Activated T-helper 1 cell treated with Interleukin-2 at 50 U/mL for 16 hours (primary cell): ENCODE measurements around the gene TEAD2.

Source experiments
- DNase-seq: peaks from one replicate; pipeline ENCODE4 v3.0.0-alpha.2; 2020; ENCODE audit warnings: low read depth

TEAD2 gene

DNA sequence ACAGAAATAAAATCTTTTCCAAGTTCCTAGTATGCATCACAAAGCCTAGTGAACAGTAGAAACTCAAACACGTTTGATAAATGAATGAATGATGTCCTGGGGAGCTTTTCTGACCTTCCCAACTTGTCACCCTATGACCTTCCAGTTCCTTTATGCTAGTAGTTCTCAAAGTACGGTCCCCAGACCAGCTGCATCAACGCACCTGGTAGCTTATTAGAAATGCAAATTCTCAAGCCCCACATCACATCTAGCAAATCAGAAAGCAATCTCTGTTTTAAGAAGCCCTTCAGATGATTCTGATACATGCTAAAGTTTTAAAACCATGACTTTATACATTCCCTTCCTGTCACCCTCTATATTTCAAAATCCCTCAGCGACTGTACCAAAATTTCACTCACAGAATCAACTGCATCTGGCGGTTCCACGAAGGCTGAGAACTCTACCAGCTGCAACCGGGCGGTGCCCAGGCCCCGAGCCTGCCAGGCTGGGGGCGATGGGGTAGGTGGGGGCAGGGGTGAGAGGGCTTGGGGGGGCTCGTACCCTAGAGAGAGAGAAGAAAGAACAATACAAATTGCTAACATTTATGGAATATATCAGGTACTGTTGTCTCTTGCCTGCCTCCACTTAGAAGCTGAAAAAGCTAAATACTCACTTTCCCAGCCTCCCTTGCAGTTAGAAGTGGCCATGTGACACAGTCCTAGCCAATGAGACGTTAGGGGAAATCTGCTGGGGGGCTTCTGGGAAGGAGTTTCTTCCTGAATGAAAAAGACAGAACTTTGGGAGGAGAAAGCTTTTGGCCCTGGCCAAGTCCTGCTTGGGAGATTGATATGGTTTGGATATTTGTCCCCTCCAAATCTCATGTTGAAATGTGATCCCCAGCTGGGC is 13.7 kb downstream of the TEAD2 start:
- no peak for DNase-seq

DNA sequence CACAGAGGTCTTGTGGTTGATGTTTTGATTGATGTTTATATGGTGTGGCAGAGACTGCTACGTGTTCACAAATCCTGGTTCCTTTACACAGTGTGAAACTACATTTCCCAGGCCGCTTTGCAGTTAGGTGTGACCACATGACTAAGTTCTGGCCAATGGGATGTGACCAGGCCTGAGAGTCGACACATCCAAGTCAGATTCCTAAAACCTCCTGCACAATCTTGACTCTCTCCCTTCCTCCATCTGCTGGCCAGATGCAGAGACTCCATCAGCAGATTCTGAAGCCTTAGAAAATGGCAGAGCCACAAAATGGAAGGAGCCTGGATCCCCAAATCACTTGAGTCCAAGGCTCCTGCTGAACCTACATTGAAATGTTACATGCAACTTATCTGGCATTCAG is 14.4 kb downstream of the TEAD2 start:
- DNase-seq, result no peak

DNA sequence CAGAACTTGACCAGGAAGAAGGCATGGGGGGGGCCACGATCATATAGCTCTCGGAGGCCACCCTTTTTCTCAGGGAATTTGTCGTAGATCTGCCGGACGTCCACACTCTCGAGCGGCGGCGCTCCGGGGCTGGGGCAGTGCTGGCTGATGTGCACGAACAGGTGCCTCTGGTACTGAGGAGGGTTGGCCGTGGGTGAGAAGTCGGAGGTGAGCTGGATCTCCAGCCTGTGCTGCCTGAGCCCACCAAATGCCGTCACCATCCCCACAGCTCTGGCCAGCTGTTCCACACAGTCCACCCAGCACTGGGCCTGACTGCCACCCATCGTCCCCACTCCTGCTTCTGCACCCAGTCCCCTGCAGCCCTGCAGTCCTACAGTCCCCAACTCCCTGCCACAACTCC is 15.0 kb downstream of the TEAD2 start:
- no peak for DNase-seq

DNA sequence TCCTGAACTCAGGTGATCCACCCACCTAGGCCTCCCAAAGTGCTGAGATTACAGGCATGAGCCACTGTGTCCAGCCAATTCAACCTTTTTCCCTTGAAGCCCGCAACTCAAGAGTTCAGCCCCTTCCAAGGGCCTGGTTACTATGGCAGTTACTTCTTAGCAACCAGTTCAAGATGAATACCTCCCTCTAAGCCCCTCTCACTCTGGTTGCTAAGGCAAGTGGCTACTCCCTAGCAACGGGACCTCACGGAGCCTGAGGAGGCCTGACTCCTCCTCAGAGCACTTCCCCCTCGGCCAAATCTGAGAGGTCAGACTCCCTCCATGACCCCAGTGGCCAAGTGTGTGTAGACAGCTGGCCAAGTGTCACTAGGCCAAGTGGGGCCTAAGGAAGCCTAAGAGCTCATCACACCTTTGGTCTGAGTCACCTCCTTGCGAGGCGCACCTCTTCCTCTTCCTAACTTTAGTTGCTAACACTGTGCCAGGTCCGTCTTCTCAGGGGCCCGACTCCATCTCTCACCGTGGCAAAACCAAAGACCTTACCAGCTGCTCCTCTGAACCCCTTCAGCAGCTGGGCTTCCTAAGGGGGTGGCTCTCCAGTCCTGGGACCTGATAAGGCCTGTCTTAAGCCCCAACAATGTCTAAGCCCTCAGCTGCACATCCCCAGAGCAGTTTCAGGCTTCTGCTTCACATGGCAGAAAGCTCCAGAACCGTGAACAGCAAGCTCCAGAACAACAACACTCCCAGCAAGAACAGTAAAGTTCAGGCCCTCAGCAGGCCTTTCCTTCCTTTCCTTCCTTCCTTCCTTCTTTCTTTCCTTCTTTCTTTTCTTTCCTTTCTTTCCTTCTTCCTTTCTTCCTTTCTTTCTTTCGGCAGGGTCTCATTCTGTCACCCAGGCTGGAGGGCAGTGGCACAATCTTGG is 17.5 kb downstream of the TEAD2 start:
- no peak for DNase-seq

DNA sequence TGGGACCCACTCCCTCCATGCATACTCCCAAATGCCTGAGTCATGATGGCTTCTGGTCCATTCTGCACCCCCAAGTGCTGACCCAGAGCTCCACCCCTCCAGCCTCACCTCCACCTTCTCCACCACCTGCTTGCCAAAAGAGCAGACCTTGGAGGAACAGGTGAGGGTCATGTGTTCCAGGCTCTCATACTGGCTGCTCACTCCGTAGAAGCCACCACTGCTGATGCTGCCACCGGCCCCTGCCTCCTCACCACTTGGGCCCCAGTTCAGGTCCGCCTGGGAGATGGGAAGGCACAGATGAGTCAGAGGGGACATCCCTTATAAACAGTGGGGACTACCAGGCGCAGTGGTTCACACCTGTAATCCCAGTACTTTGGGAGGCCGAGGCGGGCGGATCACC is 19.1 kb downstream of the TEAD2 start:
- no peak for DNase-seq

DNA sequence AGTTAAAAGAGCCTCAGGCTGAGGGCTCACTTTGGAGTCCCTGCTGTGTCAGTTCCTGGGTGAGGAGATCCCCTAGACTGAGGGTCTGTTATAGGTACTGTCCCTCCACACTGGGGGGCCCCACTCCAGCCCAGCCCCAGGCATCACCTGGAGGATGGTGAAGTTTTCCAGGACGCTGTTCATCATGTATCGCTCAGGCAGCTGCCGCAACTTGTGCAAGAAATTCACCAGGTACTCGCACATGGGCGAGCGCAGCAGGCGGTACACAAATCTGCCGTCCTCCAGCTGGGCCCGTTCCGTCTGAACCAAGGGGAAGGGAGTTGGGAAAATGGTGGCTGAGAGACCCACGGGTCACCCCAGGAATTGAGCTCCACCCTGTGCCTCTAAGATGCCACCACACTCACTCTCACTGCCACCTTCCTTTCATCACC is 19.9 kb downstream of the TEAD2 start:
- no peak for DNase-seq

DNA sequence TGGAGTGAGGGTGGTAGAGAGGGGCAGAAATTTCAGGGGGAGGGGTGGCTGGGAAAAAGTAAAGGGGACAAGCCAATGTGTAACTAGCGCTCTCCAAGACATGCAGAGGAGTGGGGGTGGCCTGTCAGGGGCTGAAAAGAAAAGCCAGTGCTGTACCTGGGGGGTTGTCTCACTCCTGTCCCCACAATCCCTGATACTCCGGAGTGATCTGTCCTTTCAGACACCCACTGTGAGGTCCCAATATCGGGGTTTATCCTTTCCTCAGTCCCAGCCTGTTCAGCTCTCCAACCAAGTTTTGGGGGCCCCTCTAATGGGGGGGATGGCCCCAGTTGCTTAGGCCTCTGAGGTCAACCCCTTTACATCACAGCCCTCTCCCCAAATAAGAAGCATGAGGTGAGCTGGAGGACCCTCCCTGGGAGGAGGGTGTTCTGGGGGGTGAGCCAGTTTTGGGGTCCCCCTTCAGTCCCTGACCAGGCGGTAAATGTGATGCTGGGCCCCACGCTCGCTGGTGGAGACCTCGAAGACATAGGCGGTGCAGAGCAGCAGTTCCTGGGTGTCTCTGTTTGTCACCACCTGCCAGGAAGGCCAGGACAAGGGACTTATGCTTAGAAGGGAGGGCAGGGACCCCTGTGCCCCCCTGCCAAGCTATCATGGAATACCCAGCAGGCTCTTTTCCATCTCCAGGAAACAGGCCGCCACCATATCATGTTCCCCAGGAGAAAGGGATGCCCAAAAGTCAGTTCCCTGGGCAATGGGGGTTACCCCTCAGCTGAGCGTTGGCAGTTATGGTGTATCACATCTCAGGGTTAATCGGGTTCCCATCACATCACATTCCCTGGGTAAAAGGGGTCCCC is 21.1 kb downstream of the TEAD2 start:
- DNase-seq, result no peak

DNA sequence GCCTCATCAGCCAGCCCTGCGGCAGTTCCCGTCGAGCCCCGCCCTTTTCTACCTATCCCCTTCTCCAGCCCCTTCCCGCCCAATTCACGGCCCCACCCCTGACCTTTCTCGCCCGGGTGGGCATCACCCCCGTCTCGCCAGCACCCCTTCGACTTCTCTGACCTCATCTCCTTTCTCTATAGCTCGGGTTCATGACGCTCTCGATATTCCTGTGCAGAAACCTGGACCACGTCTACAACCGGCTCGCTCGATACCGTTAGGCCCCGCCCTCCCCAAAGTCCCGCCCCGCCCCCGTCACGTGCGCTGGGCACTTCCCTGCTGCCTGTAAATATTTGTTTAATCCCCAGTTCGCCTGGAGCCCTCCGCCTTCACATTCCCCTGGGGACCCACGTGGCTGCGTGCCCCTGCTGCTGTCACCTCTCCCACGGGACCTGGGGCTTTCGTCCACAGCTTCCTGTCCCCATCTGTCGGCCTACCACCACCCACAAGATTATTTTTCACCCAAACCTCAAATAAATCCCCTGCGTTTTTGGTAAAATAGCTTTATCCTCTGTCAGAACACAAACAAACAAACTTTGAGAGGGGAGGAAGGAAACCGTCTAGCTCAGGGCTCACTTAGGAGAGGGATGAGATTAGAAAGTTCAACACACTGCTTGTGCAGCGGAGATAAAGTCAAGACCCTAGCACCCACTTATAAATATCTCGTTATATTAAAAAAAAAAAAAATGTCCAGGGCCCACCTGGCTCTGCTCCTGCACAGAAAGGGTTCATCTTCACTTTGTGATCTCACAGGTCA is 21.9 kb downstream of the TEAD2 start:
- DNase-seq, result no peak

DNA sequence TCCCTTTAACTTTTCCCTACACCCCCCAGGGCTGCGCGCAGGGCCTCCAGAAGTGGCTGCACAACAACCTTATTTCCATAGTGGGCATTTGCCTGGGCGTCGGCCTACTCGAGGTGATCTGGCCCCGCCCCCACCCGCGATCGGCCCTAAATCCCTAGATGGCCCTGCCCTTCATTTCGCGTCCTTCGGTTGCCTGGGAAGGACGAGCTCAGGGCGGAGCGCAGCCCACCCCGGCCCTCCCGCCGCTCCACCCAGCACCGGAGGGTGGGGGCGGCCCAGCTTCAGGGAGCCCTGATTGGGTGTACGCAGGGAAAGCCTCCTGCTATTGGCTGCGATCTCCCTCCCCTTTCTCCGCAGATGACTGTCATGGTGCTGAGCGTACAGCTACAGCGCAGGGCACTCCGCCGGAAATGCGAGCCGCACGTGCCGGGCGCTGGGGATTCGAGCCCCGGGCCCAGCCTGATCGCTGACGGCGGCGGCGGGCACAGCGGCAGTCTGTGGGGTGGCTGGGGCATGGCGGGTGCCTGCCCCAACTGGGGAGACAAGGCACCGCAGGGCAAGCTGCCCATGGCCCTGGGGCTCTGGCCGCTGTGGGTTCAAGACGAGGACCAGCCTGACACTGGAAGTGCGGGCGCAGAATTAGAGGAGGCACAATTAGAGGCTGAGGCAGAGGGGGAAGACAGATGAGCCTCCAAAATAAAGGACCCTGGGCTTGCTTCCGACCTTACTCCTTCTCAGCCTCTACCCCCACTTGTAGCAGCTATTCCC is 22.7 kb downstream of the TEAD2 start:
- no peak for DNase-seq

DNA sequence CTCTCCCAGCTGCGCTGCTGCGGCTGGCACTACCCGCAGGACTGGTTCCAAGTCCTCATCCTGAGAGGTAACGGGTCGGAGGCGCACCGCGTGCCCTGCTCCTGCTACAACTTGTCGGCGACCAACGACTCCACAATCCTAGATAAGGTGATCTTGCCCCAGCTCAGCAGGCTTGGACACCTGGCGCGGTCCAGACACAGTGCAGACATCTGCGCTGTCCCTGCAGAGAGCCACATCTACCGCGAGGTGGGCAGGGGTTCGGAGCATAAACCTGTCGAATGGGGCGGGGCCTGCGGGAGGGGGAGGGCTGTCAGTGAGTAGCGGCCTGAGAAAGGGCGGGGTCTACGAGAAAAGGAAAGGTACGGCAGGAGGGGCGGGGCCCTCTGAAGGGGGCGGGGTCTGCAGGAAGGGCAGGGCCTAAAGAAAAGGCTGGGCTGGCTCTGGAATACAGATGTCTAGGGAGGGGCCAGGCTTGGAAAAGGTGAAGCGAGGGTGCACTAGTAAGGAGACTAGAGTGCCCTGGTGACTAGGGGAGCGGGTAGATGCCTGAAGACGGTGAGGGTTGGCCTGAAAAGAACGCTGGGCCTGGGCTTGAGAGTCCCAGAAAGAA is 23.4 kb downstream of the TEAD2 start:
- DNase-seq, result no peak

DNA sequence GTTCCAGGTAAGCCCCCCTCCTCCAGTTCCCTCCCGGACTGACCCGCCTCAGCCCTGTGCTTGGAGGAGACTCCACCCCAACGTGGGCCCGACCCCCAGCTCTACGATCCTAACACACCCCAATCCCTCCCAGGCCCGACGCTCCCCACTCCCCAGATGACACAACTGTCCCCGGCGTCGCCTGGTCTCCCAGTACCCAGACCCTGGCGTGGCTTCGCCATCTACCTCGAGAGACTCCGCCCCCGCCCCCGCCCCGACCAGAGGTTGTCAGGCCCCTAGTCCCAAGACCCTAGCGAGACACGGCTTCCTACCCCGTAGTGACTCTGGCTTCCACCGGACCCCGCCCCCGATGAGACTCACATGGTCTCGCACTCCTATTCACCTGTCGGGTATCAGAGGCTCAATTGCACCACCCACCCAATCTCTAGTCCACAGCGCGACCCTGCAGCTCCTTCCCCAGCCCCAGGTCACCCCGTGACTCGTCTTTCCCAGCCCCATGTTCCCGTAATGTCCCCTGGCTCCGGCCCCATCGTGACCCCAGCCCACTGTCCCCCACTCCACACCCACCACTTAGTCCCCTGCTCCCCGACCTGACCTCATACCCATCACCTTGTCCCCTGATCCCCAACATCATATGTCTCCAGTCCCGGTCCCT is 24.1 kb downstream of the TEAD2 start:
- no peak for DNase-seq

DNA sequence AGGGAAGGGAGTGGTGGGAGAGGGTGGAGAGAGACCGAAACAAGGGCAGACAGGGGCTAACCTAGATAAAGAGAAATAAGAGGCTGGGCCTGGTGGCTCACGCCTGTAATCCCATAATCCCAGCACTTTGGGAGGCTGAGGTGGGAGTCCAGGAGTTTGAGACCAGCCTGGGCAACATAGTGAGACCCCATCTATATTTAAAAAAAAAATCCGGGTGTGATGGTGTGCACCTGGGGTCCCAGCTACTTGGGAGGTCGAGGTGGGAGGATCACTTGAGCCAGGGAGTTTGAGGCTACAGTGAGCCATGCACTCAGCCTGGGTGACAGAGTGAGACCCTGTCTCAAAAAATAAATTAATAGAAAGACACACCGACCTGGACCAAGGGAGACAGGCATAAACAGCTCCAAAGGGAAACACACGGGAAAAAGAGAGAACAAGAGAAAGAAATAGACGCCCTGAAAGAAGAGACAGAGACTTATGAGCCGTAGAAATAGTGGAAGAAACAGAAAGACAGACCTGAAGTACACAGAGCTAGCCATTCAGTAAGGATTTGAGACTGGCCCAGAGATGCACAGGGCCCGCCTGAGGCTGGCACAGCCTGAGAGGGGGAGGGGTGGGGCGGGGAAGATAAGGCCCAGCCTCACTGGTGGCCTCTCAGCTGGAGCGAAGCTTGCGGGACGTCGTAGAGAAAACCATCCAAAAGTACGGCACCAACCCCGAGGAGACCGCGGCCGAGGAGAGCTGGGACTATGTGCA is 24.8 kb downstream of the TEAD2 start:
- no peak for DNase-seq

DNA sequence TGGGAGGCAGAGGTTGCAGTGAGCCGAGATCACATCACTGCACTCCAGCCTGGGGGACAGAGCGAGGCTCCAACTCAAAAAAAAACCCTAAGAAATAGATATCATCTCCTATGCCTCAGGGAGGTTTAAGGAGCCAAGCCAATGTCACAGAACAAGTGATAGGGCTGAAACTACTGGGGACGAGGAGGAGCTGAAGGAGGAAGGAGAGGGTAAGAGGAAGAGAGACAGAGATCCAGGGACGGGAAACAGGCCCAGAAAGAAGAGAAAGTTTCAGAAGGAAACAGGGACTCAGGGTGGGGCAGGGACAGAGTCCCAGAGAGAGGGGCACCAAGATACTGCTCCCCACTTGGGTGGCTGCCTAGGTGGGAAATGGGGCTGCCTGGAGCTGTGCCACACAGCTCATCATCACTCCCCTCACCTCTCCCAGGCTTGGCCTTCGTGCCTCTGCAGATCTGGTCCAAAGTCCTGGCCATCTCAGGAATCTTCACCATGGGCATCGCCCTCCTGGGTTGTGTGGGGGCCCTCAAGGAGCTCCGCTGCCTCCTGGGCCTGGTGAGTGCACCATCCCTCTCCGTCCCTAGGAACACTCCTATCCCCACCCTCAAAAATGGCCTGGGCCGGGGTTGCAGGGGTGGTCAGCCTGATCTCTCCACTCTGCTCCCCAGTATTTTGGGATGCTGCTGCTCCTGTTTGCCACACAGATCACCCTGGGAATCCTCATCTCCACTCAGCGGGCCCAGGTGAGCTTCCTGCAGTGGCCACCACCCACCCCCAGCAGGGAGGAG is 25.5 kb downstream of the TEAD2 start:
- DNase-seq, result no peak

DNA sequence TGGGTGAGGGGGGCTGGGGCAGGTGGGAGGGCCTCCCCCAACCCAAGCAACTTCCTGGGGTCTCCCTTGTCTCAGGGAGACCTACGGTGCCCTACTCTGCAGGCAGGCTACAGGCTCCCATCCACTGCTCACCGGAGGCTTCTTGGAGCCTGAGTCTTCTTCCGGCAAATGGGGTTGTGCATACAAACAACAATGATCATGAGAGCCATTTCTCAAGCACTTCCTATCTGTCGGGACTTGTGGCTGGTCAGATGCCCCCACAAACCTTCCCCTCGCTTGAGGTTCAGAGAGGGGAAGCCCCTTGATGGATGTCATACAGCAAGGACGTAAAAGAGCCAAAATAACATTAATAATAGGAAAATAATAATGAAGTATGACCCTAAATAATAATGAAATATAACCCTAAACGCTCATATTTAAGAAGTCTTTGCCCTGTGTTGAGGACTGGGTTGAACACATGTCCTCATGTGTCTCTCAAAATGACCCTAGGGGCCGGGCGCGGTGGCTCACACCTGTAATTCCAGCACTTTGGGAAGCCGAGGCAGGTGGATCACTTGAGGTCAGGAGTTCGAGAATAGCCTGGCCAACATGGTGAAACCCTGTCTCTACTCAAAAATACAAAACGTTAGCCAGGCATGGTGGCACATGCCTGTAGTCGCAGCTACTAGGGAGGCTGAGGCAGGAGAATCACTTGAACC is 26.3 kb downstream of the TEAD2 start:
- DNase-seq, result no peak

DNA sequence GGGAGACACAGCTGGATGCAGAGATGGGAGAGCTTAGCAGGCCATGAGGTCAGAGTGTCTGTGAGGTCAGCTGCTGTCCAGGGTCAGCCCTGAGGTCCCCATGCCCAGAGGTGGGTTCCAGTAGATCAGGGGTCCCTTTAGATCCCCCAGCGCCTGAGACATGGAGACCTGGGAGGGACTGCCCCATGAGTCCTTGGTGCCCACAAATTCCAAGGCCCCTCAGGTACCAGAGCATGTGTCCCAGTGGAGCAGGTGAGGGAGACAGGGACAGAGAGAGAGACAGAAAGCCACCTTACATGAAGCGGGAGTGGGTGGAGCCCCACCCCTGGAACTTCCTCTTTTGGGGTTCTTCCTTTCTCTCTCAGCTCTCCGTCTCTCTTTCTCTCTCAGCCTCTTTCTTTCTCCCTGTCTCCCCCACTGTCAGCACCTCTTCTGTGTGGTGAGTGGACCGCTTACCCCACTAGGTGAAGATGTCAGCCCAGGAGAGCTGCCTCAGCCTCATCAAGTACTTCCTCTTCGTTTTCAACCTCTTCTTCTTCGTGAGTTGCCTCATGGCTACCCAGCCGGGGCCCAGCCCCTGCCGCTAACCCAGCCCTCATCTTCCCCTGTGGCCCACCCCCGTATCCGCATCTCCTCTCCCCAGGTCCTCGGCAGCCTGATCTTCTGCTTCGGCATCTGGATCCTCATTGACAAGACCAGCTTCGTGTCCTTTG is 27.0 kb downstream of the TEAD2 start, which contains the start of gene CD37:
TSS of gene CD37 (plus strand) at position 336 of the 713 bp plus-strand sequence. CDS start at position 471, 135 bp downstream.
- peak; percentile 46 for DNase-seq

DNA sequence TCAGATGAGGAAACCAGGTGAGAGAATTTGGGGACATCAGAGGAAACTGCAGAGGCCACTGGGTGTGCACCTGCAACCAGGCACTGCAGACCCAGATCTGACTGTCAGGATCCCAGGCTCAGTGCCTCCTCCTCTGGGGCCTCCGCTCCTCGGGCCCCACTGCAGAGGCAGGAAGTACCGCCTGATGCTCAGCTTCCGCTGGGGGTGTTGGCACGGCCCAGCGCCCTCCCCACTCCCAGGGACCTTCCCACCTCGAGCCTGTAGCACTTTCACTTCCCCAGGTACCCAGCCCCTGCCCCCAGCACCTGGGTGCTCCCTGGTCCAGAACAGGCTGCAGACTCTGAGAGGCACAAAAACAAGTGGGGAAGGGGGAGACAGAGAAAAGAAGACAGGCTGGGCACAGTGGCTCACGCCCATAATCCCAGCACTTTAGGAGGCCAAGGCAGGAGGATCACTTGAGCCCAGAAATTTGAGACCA is 28.4 kb downstream of the TEAD2 start:
- peak; percentile 63 for DNase-seq
